ENCODE results near the gene MRPS2.

MRPS2 gene

GRCh38 chr9:135480071-135480939, 20.2 kb upstream of the MRPS2 start:
- DNase-seq (ENCODE audit: low read depth): no peak

GRCh38 chr9:135480940-135481310, 19.6 kb upstream of the MRPS2 start:
- DNase-seq (ENCODE audit: low read depth): no peak

- no peak for DNase-seq (ENCODE audit: low read depth)
Measured at GRCh38 chr9:135482015-135482754, 18.3 kb upstream of the MRPS2 start.

- DNase-seq (ENCODE audit: low read depth): no peak
Measured at GRCh38 chr9:135484460-135485277, 15.8 kb upstream of the MRPS2 start.

DNA sequence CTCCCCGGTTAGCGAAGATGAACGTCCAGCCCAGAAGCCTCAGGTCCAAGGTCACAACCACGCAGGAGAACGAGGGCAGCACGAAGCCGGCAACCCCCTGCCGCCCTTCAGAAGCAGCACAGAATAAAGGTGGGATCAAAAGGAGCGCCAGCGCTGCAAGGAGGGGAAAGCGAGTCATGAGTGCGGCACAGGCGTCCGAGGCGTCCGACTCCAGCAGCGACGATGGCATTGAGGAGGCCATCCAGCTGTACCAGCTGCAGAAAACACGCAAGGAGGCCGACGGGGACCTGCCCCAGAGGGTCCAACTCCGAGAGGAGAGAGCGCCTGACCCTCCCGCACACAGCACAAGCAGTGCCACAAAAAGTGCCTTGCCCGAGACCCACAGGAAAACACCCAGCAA, 15.1 kb upstream of the MRPS2 start:
- no peak for DNase-seq (ENCODE audit: low read depth)

- DNase-seq (ENCODE audit: low read depth): no peak
Measured at GRCh38 chr9:135485832-135486231, 14.7 kb upstream of the MRPS2 start.

GRCh38 chr9:135486267-135487065, 14.0 kb upstream of the MRPS2 start:
- DNase-seq (ENCODE audit: low read depth): no peak

GRCh38 chr9:135487281-135488012, 13.0 kb upstream of the MRPS2 start:
- no peak for DNase-seq (ENCODE audit: low read depth)

DNA sequence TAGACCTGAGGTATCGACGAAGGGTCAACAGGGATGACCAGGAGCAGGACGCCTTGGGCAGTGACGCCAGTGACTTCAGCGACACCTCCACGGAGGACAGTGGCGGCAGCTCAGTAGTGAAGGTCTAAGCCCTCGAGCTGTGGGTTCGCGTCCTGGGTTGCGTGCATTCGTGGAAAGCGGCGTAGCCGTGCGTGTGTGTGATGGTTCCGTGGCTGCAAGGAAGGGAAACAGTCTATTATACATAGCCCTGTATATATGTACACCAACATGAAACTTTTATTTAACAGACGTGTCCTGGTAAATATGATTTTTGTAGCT, 12.5 kb upstream of the MRPS2 start:
- no peak for DNase-seq (ENCODE audit: low read depth)

DNA sequence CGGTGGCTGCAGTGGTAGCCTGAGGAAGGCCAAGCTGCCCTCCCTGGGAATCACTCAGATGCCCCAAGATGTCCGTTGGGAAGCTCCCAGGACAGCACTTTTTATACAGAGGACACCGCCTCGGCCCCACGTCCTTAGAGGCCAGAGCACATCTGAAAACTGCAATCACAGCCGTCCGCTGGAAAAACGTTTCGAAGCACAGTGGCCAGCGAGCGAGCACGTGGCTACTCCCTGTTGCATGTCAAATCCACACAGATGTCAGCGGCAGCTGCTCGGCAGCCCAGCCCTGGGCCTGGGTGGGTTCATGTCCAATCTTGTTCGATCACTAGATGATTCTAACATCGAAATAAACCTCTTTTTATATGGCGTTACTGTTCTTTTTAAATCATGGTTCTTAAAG, 12.0 kb upstream of the MRPS2 start:
- DNase-seq (ENCODE audit: low read depth): no peak

DNA sequence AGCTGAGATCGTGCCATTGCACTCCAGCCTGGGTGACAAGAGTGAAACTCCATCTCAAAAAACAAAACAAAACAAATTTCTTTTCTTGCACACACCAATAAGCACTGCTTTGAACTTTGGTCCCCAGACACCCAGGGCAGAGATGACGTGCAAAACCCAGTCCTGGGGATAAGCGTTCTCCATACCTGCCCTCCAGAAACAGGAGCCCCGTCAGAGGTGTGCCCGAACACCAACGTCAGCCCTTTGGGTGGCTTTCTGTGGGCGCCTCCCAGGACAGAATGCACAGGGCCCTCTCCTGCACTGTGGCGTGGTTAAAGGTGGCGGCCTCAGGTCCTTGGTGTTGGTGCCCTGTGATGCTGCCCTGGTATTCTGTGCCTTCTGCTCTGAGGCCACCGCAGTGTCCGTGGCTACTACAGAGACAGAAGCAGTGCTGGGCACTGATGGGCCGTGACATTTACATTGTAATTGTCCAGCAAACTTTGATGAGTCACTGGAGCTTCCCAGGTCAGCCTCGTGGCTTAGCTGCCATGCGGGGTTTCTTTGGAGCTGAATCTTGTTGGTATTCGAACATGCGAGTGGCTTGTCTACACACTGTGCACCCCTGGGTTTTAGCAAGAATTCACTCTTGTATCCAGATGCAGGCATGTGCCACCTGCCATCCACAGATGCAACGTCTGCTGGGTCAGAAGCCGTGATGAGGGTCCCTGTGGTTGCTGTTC, 11.1 kb upstream of the MRPS2 start:
- no peak for DNase-seq (ENCODE audit: low read depth)

GRCh38 chr9:135490166-135490870, 10.2 kb upstream of the MRPS2 start:
- DNase-seq (ENCODE audit: low read depth): no peak

DNA sequence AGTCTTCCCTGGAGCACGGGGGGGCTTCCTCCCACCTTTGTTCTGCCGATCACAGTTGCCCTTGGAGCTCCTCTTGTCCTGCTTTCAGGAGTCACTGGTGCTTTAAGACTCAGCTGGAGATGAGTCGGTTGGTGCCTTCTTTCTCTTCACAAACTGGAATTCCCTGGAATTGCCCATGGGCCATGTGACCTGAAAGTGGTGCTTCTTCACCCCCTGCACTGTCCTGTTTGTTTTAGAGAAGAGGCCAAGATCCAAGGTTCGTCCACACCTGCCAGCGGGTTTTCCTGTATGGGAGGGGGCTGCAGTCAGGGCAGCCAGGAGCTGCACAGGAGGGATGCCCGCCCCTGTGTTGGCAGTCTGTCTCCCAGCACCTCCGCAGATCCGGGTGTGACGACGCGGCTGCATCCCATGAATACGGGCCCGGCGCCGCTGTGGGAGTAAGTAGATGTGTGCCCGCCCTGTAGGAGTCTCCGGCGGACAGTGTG, 9.5 kb upstream of the MRPS2 start:
- no peak for DNase-seq (ENCODE audit: low read depth)

DNA sequence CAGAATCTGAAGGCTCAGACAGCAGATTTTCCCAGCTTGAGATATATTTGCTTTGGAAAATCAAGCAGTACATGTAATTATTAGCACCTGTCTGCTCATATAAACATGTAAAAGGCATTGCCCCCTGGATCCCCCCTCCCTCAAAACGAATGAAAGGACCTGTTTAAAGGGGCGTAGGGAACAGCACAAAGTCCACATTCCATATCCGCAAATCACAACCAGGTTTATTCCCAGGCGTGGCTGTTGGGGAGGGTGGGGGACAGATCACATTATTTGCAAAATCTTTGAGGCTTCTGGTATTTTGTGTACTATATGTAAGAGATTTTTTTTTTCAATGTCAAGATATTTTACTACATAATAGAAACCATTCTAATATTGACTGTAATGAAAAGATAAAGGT, 8.7 kb upstream of the MRPS2 start:
- DNase-seq (ENCODE audit: low read depth): no peak

GRCh38 chr9:135492886-135493669, 7.4 kb upstream of the MRPS2 start:
- no peak for DNase-seq (ENCODE audit: low read depth)

GRCh38 chr9:135494791-135495559, 5.5 kb upstream of the MRPS2 start:
- no peak for DNase-seq (ENCODE audit: low read depth)

GRCh38 chr9:135498381-135499126, 1.9 kb upstream of the MRPS2 start:
- DNase-seq (ENCODE audit: low read depth): no peak
